GOT3 (cell line): ENCODE results near the gene NAT9.

Source experiments
- DNase-seq: peaks from one replicate; lab custom pipeline; 2025; ENCODE audit warnings: mixed read lengths; lab: John Stamatoyannopoulos, UW

The NAT9 gene

DNA sequence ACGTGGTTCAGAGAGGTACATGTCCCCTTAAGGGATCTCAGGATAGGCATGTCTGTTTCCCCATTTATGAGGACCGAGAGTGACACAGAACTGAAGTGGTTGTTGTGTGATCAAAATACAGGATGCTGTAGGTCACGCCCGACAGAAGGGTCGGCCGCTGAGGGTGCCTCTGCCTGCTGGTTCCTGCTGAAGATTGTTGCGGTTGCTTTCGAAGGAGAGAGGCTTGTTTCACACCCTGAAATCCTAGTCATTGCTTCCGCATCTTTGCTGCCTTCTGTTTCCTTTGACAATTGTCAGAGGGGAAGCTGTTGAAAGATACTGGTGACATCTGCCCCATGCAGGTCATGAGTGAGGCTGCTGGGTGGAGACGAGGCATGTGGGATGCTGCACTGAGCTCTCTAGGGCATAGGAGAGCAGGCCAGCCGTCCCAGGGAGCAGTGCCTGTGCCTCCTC lies 3.8 kb upstream of the NAT9 start:
- DNase-seq: no peak

DNA sequence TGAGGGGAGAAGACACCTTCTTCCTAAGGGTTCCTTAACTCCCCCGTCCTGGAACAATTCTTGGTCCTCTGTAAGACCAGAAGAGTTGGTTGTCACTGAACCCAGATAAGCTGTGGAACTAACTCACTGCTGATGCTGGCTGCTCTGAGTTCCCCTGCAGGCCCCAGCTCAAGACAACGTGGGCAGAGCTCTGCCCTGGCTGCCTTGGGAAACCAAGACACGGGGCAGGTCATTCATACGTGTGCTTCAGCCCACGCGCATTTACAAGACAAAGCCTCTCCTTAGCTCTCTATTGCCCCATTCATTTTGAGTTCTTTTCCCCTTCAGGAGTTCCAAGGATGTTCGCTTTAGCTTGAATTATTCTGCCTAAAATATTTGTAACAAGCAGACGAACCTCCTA lies 3.4 kb upstream of the NAT9 start:
- DNase-seq: no peak

DNA sequence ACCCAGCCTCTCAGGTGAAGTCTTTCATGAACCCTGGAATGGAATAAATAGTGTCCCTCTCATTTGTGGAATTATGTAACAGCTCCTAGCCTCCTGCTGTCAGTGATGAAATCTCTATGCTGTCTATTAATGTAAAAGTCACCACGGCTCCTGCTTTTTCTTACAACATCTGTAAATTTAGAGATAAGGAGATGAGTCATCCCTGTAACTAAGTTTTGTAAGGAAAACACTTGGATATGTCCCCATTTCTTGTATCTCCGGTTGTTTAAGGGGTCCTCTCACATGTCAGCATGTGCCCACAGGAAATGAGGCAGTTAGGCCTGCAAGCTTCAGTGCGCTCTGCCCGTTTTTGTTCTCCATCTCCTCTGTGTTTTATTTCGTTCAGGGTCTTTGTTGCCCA lies 2.8 kb upstream of the NAT9 start:
- no peak for DNase-seq

DNA sequence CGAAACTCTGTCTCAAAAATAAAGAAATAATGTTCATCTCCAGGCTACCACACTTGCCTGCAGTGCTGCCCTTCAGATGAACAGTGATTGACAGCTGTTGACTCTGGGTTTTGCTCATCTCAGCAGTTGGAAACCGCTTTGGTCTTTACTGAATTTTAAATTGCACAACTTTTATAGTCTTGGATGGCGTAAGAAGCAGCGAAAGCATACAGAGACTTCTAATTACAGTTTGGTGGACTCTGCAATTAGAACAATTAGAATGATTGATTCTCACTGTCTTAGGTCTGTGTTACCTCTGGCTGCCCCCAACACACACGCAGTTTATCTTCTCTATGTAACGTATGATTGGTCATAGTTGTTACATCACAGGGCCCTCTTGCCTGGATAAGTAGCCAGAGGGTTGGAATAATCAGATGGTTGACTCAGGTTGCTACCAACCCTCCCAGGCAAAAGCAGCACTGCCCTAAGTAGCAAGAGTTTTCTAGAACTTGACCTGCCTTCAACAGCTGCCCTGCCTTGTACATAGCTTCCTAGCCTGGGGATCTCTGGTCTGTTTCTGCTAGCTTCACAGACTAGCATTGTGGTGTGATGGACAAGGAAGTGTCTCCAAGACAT lies 1.9 kb upstream of the NAT9 start:
- DNase-seq: no peak

DNA sequence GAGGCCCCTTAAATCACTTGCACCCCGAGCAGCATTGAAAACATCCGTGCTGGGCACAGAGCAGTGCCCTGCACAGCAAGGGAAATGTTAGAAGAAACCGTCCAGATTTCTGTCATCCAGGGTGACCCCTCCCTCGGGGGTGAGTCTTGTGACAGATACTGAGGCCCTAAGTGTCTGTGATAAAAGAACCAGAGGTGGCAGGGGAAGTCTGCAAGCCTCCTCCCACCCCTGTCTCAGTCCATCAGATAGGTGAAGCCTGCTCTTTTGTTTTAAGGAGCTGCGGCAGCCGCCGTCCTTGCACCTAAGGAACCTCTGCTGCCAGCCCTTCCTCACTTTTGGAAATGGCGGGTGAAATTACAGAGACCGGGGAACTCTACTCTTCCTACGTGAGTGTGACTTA lies 845 bp upstream of the NAT9 start:
- DNase-seq: no peak

DNA sequence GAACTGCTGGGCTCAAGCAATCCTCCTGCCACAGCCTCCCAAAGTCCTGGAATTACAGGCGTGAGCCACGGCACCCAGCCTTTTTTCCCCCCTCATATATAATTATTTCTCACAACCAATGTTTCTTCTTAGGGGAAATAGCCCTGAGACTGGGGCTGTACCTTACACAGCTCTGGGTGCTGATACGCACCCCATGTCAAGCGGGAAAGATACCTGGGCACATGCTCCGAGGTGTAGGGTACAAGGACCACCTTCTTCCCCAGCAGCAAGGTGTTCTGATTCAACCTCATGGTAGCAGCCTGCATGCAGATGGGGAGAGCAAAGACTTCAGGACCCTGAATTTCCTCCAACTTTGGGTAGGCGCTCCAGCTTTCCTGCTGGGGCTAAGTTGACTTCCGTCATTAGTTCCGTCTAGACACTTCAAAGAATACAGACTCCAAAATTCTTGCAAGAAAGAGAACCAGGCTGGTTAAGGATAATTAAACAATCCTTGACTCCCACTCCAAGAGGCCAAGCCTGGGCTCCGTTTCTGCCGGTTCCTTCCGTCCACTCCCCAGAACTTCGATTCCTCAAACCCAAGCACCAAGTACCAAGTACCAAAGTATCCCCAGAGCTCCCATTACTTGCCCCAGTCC lies 619 bp downstream of the NAT9 start:
- no peak for DNase-seq

DNA sequence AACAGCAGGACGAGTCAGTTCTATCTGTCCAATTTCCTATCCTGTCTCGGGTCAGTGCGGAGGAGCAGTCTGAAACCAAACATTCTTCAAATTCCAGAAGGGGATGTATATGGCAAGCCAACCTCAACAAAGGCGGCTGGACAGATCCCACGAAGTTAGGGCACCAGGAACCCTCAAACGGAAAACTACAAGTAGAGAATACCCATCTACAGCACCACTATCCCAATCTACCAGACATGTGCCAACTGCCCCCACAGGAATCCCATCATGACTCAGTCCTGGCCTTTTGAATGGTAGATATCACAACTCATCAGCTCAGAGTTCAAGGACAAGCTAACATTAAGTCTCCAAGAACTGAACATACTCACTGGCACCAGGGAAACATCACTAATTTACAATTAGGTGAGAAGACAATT lies 2.3 kb downstream of the NAT9 start:
- no peak for DNase-seq

DNA sequence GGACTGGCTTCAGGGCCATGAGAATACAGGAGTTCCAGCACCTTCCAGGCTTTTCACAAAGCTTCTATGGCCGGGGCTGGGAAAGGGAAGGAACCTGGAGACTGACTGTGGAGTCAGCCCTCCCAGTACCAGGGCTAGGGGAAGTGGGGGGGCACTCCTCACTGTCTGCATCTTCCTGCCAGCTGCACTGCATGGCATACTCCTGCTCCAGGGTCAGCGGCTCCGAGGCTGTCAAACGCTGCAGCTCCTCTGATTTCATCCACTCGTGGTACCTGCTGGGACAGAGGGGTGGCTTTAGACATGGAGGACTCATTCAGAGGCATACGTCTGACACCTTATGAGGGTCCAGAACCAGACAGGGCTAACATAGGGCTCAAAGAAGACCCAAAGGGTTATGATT lies 2.7 kb downstream of the NAT9 start:
- DNase-seq: no peak

DNA sequence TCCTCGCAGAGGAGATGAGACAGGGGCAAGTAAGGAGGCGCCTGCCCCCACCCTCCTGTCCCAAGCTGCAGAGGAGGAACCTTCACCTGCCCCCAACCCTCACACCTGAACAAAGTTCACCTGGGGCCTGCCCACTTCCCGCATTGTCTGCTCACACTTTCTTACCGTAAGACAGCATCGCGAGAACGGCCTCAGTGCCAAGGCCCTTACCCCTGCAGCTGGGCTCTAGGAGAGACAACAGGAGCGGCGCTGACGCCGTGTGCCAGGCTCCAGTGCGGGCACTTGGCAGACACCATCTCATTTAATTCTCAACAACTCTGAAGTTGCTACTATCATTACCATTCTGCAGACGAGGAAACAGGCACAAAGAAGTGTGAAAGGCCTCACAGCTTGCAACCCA lies 4.1 kb downstream of the NAT9 start:
- no peak for DNase-seq

DNA sequence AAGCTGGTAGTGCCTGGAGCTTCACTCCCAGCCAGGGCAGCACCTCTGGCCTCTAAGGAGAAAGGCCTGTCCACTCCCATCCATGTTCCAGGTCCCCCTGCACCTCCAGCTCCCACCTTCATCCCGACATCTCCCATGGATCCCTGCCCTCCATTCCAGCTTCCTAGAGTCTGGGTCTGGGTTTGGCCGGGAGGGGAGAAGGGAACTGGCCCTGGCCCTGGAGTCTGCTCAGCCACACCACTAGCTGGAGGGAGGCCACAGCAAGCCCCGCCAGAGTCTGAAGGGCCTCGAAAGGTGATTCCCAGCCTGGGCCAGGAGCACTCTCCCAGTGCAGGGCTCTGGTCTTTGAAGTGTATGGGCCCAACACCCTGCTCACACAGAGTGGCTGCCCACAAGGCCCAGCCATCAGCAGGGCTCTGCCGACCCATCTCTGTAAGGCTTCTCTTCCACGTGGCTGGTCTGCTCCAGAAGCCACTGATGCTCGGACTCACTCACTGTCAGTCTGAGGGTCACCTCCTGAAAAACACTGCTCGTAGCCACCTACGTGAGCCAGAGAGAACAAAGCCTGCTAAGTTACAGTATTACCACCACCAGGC lies 4.7 kb downstream of the NAT9 start:
- no peak for DNase-seq

DNA sequence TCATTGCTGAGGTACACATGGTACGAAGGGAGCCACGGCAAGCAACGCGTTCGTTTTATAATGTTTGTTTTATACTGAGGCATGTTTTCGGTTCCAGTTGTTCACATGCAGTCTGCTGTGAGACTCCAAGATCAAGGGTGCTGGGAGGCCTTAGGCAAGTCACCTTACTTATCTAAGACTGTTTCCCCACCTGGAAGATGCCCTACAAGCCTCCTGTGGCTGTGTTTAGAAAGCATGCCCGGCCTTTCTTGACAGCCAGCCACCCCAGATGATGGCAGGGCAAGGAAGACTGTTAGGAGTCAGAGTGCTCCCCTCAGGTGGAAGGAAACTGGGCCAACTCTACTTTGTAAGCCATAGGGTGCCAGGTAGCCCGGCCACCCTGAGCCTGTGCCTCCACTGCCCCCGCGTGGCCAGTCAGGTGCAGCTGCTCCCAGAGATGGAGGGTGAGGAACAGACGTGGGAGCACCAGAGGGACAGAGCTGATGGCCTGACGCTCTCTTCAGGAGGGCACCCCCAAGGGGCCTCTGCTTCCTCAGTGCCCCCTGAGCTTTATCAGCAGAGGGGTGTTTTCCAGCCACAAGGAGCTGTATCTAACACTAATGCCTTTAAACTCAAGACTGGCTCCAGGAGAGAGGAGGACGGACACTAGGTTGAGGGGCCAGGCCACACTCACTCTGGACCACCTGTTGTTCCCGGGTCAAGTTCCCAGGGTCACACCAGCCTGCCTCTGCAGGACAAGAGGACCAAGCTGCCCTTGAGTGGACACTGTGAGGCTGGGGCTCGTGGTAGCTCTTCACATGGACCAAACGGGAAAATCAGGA lies 5.4 kb downstream of the NAT9 start:
- DNase-seq: no peak

DNA sequence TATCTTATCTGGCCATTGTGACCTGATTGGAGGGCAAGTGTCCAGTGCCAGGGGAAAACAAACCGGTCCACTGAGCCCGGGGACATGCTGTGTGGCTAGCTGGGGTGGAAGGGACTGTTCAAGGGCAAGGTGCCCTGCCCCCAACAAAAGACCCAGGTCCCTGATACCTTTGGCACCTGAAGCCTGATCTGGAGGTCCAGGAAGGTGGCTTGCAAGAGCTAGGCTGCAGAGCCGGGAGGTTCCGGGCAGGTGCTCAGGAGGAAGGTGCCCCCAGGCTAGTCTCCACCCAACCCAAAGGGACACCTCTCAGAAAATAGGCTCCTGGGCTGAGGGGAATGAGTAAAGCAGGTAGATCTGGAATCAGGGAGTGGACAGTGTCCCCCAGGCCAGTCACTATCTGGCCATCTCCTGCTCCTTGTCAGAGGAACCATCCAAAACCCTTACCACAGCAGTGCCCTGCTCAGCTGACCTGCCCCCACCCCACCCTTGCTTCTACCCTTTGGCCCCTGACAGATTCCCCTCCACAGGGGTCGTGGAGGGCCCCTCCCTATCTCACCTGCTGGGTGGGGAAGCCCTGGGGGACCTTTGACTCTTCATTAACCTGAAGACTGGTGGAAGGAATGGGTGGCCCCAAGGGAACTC lies 6.2 kb downstream of the NAT9 start:
- no peak for DNase-seq

DNA sequence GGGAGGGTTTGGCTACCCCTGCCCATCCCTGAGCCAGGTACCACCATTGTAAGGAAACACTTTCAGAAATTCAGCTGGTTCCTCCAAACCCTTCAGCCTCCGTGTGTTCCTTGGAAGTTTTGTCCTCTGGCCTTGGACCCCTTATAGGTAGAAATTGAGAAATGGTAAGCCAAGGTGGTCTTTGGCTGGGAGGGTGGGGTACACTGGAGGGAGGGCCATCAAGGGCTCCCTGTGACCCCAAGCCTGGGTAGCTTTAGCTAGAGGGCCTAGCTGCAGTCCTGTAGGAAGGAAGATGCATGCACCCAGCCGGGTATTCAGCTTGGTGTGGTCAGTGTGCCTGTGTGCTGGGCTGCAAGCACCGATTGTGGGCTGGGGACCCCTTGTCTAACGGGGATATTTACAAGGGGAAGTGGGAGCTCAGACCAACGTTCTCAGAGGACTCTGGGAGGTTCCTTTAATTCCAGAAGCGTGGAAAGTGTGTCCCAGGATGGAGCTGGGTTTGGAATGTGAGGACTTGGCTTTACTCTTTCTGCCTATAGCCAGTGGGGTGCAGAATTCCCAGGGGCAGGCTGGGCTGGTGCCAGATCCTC lies 6.8 kb downstream of the NAT9 start:
- no peak for DNase-seq

DNA sequence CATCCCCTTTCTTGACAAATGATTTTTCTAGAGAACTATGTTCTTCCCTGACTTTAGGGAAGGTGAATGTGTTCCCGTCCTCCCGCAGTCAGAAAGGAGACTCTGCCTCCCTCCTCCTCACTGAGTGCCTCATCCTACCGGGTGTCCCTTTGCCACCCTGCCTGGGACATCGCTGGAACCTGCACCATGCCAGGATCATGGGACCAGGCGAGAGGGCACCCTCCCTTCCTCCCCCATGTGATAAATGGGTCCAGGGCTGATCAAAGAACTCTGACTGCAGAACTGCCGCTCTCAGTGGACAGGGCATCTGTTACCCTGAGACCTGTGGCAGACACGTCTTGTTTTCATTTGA lies 7.4 kb downstream of the NAT9 start:
- no peak for DNase-seq

DNA sequence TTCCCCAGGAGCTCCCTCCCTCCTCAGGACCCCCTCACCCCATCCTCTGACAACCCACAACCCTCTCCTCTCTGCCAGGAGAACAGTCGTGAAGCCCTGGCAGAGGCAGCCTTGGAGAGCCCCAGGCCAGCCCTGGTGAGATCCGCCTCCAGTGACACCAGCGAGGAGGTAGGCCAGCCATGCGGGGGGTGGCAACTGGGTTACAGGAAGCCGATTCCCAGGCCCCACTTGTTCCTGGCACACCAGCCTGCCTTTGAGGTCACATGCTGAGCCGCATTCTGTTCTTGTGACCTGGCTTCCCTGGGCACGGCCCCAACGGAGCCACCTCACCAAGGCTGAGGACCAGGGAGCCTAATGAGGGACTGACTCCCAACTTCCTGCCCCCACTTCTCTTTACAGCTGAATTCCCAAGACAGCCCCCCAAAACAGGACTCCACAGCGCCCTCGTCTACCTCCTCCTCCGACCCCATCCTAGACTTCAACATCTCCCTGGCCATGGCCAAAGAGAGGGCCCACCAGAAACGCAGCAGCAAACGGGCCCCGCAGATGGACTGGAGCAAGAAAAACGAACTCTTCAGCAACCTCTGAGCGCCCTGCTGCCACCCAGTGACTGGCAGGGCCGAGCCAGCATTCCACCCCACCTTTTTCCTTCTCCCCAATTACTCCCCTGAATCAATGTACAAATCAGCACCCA lies 7.9 kb downstream of the NAT9 start:
- DNase-seq: no peak

DNA sequence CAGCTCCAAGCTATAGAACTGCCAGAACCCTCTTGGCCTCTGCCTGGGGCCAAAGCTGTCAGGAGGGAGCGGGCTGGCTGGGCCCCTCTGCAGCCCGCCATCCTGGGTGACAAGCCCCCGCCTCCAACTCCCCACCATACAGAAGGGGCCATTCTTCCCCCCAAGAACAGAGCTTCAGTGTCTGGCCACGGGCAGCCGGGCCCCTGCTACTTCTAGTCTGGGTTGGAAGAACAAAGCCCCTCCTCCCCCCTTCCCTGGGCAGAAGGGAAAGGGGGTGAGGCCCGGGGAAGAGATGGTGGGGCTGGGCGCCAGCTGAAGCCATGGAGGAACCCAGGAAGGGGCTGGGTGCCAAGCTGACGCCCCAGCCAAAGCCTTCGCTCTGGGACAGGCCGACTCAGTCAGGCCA lies 9.0 kb downstream of the NAT9 start:
- no peak for DNase-seq

DNA sequence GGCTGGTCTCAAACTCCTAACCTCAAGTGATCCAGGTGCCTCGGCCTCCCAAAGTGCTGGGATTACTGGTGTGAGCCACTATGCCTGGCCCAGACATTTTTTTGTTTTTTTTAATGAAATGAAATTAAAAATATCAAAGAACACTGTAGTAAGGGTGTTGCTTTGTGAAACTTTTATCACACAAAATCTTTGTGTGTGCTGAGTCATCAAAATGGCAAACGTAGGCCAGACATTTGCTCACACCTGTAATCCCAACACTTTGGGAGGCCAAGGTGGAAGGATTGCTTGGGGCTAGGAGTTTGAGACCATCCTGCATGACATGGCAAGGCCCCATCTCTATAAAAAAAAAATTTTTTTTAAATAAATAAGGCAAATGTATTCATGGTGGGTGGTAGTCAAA lies 9.7 kb downstream of the NAT9 start:
- DNase-seq: no peak

DNA sequence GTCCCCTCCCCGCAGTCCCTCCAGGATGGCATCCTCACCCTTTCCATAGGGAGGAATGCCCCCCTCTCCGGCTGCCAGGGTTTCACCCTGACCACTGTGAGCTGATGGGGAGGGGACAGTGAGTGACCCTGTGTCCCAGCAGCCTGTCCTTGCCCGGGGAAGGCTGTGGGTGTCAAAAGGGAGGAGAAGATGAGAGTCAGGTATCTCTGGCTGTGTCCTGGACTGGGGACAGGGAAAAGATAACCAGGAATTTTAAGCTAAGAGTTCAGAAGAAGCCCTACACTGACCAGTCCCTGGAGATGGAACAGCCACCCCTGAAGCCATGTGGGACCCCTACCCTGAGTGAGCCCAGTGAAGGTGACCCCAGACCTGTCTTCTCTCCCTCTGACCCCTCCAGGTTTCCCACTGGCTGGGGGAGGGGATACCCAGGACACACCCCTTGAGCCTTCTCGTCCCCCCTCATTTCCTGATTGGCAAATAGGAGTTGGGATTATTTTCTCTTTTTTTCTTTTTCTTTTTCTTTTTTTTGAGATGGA lies 11.3 kb downstream of the NAT9 start:
- DNase-seq: no peak

DNA sequence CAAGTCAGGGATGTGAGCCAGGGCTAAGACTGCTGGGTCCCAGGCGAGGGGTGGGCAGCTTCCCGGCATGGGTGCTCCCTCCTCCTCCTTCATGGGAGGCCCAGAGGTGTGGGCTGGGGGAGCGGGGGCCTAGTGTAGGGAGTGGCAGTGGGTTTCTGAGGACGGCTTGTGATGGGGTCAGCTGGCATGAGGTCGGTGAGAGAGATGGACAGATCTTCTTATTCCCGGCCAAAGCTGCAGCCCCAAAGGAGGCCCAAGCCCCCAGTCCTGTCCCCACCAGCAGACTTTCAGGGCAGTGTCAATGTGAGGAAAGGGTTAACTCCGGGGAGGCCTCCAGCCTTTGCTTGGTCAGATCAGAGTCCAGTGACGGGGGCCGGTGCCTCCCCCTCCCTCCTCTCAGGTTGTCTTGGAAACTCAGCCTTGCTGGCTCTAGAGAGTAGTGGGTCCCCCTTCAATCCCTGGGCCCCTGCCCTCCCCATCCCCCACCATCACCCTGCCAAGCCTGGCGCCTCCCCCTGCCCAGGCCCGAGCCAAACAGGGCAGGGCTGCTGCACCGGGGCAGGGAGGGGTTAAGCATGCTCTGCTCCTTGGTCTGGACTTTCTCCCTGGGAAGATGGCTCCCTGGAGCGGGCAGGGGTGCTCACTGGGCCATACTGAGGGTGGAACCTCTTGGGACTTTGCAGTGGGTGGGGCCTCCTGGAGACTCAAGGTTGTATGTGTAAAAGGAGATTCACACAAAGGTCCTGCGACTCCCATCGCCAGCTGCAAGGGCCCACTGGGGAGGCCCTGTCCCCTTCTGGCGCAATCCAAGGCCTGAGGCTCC lies 12.4 kb downstream of the NAT9 start:
- no peak for DNase-seq

DNA sequence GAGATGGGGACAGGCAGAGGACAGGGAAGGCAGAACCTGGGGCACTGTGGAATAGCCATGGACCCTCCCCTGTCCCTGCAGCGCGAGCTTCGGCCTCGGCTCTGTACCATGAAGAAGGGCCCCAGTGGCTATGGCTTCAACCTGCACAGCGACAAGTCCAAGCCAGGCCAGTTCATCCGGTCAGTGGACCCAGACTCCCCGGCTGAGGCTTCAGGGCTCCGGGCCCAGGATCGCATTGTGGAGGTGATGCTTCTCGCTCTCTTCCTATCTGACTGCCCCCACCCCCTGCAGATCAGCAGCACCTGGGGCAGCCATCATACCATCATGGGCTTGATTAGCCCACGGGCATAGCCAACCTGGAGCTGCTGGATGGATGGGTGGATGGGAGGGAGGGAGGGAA lies 14.2 kb downstream of the NAT9 start:
- DNase-seq: no peak
